Measurements from ENCODE around the gene ERVW-1.
A peak's percentile ranks its signal among the peaks of the same experiment; 100 is the strongest.

ERVW-1 gene

DNA sequence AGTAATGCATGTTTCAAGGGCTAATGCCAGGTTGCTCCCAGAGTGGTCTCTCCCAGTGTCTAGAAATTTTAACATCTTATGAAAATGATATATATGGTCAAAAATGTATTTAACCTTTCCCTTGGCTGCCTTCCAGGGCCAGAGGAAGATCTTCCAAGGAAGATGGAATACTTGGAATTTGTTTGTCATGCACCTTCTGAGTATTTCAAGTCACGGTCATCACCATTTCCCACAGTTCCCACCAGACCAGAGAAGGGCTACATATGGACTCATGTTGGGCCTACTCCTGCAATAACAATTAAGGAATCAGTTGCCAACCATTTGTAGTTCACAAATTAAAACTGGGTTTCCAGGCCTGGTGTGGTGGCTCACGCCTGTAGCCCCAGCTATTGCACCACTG, 21.5 kb downstream of the ERVW-1 start:
- Histone ChIP-seq H3K36me3 (ENCODE audit: control insufficient read depth, low read length) (peaks cover 47% of the 10 kb centered on the region), H3K4me1 (ENCODE audit: control insufficient read depth, low read length) (no peaks in the 10 kb centered on the region), H3K27me3 (ENCODE audit: control insufficient read depth, low read length) (no peaks in the 10 kb centered on the region), H3K4me2 (ENCODE audit: low read length) (no peak overlapping the region), H3K4me3 (ENCODE audit: low read length) (no peak overlapping the region), H4K20me1 (ENCODE audit: control insufficient read depth, insufficient read depth, low read depth, low read length) (no peaks in the 10 kb centered on the region), H3F3A (ENCODE audit: control insufficient read depth, insufficient read depth) (peaks cover 6% of the 10 kb centered on the region), H3K9me2 (replicated peaks; ENCODE audit: control insufficient read depth, low read length) (no peaks in the 10 kb centered on the region), H3K27ac (ENCODE audit: low read depth, low read length) (no peak overlapping the region), H3K9me3 (ENCODE audit: control insufficient read depth, insufficient read depth, low read length) (no peaks in the 10 kb centered on the region), H3K79me2 (ENCODE audit: control insufficient read depth, low read length) (no peaks in the 10 kb centered on the region)
- TF ChIP-seq CTCF (IDR thresholded peaks at IDR 0.05; ENCODE audit: low read depth, low read length, poor library complexity, severe bottlenecking) (no peak), EZH2phosphoT487 (IDR thresholded peaks at IDR 0.05; ENCODE audit: borderline replicate concordance, low read length) (no peak)

DNA sequence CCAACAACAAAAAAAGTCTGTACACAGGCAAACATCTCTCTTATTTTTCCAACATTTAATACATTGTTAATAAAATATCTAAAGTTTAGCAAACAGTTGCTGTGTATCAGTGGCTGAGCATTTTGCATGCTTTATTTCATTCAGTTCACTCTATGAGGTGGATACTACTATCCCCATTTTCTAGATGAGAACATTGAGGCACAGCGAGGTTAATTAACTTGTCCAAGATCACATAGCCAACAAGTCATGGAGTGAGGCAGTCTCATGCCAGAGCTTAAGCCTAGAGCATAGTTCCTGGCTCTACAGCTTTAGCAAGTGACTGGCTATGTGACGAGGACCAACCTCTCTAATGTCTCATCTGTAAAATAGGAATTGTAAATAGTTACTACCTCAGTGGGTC, 26.1 kb downstream of the ERVW-1 start:
- H3K79me2 ChIP-seq (ENCODE audit: control insufficient read depth, low read length) = peaks cover 5% of the 10 kb centered on the region; the same call in 1 of the 2 replicates
- peaks cover 14% of the 10 kb centered on the region for H3K4me1 ChIP-seq (ENCODE audit: control insufficient read depth, low read length)
- H3F3A ChIP-seq (ENCODE audit: control insufficient read depth, insufficient read depth) = peaks cover 2% of the 10 kb centered on the region; the same call in 1 of the 2 replicates
- peaks cover 70% of the 10 kb centered on the region for H3K36me3 ChIP-seq (ENCODE audit: control insufficient read depth, low read length)
- no peaks in the 10 kb centered on the region for H3K27me3 ChIP-seq (ENCODE audit: control insufficient read depth, low read length)
- no peaks in the 10 kb centered on the region for H4K20me1 ChIP-seq (ENCODE audit: control insufficient read depth, insufficient read depth, low read depth, low read length)
- H3K4me2 ChIP-seq (ENCODE audit: low read length) = no peak overlapping the region
- H3K9me3 ChIP-seq (ENCODE audit: control insufficient read depth, insufficient read depth, low read length) = no peaks in the 10 kb centered on the region
- no peak overlapping the region for H3K4me3 ChIP-seq (ENCODE audit: low read length)
- no peak overlapping the region for H3K27ac ChIP-seq (ENCODE audit: low read depth, low read length)
- TF ChIP-seq EZH2phosphoT487 (IDR thresholded peaks at IDR 0.05; ENCODE audit: borderline replicate concordance, low read length) (no peak), CTCF (IDR thresholded peaks at IDR 0.05; ENCODE audit: low read depth, low read length, poor library complexity, severe bottlenecking) (no peak)
- no peaks in the 10 kb centered on the region for H3K9me2 ChIP-seq (replicated peaks; ENCODE audit: control insufficient read depth, low read length)

DNA sequence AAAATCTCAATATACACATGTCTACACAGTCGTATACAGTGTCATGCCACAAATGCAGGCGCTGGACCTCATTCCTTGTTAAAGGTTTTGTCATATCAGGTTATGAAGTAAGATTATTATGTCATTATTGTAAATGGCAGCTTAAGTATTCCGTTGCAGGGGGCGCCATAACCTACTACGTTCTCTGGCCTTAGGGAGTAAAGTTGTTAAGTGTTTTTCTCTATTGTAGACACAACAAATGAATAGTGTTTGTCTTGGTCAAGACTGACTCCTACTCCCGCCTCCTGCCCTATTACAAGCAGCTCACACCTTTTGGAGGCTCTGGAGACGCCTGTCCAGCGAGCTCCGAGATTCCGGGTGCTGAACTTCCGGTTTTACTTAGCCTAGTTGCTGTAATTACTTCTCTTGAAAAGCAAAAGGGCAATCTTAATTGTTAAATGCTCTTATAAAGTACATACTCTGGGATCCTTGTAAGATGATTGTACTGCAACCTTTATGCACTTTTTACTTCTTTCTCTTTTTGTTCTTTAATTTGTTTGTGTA, 29.5 kb downstream of the ERVW-1 start:
- H3K9me3 ChIP-seq (ENCODE audit: control insufficient read depth, insufficient read depth, low read length) = no peaks in the 10 kb centered on the region
- peaks cover 2% of the 10 kb centered on the region; the same call in 1 of the 2 replicates for H3F3A ChIP-seq (ENCODE audit: control insufficient read depth, insufficient read depth)
- H3K9me2 ChIP-seq (replicated peaks; ENCODE audit: control insufficient read depth, low read length) = no peaks in the 10 kb centered on the region
- peak overlapping the region; percentile 93 for H3K4me3 ChIP-seq (ENCODE audit: low read length)
- H3K27me3 ChIP-seq (ENCODE audit: control insufficient read depth, low read length) = no peaks in the 10 kb centered on the region
- peaks cover 17% of the 10 kb centered on the region for H3K4me1 ChIP-seq (ENCODE audit: control insufficient read depth, low read length)
- peaks cover 44% of the 10 kb centered on the region for H3K36me3 ChIP-seq (ENCODE audit: control insufficient read depth, low read length)
- peak overlapping the region; percentile 67 for H3K27ac ChIP-seq (ENCODE audit: low read depth, low read length)
- H4K20me1 ChIP-seq (ENCODE audit: control insufficient read depth, insufficient read depth, low read depth, low read length) = no peaks in the 10 kb centered on the region
- TF ChIP-seq CTCF (IDR thresholded peaks at IDR 0.05; ENCODE audit: low read depth, low read length, poor library complexity, severe bottlenecking) (peak; percentile 96), EZH2phosphoT487 (IDR thresholded peaks at IDR 0.05; ENCODE audit: borderline replicate concordance, low read length) (no peak)
- H3K79me2 ChIP-seq (ENCODE audit: control insufficient read depth, low read length) = peaks cover 5% of the 10 kb centered on the region; the same call in 1 of the 2 replicates
- peak overlapping the region; percentile 71 for H3K4me2 ChIP-seq (ENCODE audit: low read length)
